HG02973 (cell line): ENCODE results near the gene EPHB2.
"Not testable (repeated sequence)": the region's sequence is repeated elsewhere in the genome, so short reads cannot be mapped to it uniquely, and the experiment has no call there.

ENCODE experiments used
- ATAC-seq: cut with Tn5 transposase; IDR thresholded peaks from one replicate; pipeline ENCODE4 v1.9.1; 2021; ENCODE audit warnings: moderate library complexity; ENCODE audit not compliant: unreplicated experiment

The EPHB2 gene

DNA sequence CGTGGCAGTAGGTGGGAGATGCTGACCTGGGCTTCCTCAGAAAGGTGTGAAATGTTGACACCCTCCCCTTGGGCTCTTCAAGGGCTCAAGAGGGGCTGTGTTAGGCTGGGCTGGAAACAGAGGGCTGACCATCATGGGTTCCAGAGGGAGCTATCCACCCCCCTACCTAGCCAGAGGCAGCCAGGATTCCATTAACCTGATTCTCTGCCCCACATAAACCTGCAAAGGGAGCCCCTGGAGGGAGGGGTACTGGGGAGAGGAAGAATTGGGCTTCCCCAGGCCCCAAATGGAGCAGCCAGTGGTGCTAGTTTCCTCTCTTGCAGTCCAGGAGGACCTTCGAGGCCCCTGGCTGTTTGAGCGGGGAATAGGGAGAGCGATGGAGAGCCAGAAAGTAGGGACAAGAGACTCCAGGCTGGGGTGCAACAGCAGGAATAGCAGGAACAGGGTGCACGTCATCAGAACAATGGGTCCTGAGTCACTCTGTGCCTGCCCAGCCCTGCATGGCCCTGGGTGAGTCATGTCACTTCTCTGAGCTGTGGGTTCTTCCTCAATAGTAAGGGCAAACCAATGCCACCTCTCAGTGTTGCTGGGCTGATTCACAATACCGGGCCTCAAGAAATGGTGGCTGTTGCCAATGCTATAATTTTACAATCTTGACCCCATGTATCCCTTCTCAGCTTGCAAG lies 121.2 kb downstream of the EPHB2 start:
- no peak for ATAC-seq

DNA sequence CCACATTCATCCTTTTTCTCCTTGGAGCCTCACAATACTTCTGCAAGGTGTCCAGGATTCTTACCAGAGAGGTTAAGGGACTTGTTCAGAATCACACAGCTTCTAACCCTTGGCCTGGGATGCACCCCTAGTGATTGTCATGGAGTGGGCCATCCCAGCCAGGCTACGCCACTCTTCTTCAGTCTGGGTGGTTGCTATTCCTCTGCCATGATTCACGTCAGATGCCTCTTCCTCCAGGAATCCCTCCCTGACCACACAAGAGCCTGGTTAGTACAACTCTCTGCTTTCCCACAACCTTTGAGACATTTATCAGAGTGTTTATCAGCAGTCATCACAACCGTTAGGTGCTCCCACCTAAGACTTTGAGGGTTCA lies 121.8 kb downstream of the EPHB2 start:
- ATAC-seq, result no peak

DNA sequence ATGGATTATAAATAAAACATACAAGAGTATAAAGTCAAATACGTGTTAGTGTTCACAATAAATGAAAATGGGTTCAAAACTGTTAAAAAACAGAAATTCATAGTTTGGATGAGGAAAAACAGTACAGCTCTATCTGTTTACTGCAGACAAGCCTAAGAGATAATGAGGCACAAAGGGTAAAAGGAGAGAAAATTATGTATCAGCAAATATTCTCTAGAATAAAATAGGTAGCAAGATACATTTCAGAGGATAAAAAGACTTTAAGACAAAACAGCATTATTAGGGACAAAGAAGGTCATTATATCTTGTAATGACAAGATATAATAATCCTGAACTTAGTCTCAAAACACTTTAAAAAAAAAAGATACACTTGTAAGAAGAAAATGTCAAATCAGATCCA lies 123.1 kb downstream of the EPHB2 start:
- ATAC-seq, result no peak

DNA sequence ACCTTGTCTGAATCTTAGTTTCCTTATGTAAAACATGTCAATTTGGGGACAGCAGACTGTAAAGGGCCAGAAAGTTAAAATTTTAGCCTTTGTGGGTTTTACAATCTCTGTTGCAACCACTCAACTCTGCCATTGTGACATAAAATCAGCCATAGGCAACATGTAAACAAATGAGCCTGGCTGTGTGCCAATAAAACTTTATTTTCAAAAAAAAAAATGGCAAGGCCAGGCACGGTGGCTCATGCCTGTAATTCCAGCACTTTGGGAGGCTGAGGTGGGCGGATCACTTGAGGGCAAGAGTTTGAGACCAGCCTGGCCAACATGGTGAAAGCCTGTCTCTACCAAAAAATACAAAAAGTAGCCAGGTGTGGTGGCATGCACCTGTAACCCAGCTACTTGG lies 123.8 kb downstream of the EPHB2 start:
- not testable (repeated sequence) for ATAC-seq

DNA sequence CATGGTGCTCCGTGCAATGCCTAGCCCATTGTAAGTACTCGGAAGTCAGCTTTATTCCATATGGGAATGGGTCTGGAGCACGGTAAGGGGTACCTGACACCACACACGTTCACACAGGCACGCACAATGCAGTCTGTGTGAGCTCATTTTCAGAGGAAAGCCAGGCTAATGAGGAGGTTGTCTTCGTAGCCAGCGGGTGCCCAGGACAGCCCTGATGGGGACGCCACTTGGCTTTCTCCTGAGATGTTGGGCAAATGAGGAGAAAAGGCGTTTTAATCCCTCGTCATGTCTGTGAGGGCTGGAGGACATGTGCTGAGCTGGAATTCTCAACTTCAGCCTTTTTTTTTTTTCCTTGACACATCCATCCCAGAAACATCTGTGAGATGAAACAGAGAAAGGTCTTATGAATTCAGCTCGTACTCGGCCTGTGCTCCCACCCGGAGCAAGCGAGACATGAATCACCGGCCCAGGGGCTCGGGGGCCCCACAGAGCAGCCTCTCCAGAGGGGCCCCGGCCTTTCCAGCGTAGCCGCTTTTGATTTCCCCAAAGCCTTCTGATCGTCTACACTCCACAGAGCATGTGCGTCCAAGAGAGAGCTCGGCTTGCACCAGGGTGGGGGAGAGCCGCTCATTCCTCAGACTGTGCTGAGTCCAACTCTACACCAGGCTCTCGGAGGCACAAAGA lies 125.1 kb downstream of the EPHB2 start:
- ATAC-seq, result no peak

DNA sequence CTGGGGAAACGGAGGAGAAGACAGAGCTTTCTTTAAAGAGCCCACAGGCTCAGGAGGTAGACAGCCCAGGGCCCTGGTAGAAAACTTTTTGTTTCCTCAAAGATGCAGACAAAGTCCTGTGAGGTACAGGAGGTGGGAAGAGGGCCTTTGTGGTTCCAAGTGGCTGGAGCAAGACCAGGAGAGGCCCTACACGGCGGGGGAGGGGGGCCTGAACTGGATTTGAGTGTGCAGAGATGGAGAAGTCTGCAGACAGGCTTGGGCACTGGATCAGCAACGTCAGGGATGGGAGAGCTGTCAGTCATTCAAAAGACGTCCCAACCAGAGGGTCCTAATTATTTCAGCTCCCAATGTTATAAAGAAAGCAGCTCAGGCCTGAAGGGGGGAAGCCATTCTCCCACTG lies 126.2 kb downstream of the EPHB2 start:
- no peak for ATAC-seq

DNA sequence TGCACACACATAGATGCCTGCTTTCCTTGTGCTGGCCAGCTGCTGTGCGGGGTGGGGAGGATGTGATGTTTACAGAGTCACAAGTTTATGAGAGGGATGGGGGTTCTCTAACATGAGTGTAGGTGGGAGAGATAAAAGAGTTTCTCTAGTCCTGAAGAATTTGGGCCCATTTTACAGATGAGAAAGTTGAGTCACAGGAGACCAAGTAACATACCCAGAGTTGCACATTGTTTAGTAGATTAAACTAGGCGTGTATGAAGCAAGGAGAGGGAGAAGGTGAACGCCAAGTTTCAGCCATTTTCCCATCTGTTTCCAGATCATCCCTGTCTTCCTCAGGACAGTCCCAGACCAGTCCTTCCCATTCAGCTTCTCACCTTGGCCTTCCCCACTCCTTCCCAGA lies 126.7 kb downstream of the EPHB2 start:
- ATAC-seq, result no peak

DNA sequence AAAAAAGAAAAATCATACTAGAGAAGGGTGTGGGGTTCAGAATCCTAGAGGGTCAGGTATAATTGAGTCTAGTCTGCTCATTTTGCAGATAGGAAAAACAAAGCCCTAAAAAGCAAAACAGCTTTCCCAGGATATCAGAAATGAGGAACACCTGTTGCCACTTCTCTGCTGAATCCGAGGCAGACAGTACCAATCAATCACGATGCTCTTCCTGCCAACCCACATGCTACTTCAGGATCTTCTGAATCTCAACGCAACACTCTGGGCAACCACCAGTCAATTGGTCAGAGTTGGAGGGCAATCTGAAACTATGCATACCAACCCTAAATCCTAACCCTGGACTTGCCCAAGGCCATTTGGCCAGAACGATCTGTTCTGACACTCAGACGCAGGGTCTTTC lies 128.3 kb downstream of the EPHB2 start:
- no peak for ATAC-seq

DNA sequence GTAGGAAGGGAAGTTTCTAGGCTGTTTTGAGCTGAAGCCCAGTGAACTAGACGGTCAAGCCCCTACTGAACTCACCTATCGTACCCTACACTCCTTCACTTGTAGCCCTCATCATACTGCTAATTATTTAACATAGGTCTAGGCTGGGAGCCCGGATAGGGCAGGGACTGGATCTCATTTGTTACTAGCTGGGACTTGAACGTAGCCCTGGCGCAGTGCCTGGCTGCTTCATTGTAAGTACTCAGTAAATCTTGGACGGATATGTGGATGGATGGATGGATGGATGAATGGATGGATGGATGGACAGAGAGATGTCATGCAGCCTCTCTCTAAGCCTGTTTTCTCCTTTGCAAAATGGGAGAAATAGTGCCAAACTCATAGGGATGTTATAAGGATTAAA lies 129.2 kb downstream of the EPHB2 start:
- ATAC-seq, result no peak

DNA sequence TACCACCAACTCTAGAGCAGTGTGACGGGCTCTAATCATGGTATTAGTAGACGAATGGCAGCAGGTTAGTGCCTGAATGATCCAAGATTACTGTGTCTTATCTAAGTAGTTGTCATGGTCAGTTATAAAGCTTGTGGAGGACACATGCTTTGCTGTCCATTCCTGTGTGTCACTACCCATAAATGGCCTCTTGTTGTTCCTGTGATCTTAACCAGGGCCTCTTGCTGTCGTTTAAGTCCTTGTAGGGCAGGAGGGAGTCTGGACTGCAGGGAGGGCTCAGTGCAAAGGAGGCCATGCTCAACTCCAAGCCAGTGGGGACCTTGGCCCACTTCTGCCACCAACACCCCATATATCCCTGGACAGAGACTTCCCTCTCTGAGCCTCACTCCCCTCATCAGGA lies 130.5 kb downstream of the EPHB2 start:
- no peak for ATAC-seq

DNA sequence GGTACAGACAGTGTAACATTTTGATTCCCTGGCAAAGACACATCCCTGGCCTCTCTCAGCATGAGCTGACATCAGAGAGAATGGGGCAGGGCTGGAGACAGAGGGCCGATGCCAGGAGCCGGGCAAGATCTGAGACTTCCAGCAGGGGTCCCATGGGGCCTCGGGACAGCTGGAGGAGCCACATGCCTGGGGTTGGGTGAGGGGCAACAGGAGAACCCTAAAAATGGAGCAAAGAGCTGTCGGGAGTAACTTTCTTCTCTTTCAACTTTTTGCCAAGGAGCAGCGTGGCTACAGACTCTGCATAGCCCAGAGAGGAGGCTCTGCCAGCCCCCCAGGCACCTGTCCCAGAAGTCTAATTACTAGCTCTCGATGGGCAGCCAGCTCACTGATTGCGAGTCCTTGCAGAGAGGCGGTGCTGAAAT lies 131.2 kb downstream of the EPHB2 start:
- ATAC-seq, result no peak

DNA sequence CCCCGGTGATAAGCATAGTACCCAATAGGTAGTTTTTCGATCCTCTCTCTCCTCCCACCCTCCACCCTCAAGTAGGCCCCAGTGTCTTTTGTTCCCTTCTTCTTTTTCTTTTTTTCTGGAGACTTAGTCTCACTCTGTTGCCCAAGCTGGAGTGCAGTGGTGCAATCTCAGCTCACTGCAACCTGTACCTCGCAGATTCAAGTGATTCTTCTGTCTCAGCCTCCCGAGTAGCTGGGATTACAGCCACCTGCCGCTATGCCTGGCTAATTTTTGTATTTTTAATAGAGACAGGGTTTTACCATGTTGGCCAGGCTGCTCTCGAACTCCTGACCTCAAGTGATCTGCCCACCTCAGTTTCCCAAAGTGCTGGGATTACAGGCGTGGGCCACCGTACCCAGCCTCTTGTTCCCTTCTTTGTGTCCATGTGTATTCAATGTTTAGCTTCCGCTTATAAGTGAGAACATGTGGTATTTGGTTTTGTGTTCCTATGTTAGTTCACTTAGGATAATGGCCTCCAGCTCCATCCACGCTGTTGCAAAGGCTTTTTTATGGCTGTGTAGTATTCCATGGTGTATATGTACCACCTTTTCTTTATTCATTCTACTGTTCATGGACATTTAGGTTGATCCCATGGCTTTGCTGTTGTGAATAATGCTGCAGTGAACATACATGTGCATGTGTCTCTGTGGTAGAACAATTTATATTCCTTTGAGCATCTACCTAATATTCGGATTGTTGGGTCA lies 133.0 kb downstream of the EPHB2 start:
- ATAC-seq, result not testable (repeated sequence)

DNA sequence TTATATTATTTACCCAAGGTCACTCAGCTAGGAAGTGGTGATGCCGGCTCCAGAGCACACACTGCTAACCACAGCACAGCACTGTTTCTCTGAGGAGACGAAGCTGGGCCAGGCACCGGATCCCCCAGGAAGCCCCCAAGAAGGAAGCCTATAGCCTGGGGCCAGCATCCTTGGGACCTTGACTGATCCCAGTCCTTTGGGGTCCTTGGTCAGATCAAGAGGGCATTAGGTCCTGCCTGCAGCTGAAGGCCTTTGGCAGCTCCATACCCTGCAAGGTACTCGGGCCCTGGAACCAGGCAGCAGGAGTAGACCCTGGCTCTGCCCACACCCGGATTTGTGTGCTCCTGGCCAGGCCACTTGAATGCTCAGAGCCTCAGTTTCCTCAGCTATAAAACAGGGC lies 134.0 kb downstream of the EPHB2 start:
- no peak for ATAC-seq

DNA sequence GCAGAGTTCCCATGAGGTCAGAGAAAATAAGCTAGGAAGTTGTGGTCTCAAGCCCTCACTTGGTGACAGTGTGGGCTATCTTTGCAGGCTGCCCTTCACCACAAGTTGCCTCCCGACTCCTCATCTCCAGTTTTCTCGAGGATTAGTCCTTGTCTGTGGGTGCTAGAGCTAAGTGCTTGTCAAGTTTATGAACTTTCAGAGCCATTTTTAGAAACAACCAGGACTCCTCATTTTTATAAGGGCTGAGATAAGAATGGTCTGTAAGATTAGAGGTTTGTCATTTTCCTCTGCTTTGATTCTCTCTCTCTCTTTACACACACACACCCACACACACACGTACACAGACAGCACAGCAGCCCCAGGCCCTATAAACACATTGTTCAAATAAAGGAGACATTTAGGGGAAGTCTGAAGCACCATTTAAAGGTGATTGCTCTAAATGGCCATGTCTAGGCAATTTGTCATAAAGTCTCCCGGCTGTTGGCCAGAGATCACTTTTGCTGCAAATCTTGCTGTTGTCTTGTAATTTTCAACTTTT lies 134.8 kb downstream of the EPHB2 start:
- no peak for ATAC-seq

DNA sequence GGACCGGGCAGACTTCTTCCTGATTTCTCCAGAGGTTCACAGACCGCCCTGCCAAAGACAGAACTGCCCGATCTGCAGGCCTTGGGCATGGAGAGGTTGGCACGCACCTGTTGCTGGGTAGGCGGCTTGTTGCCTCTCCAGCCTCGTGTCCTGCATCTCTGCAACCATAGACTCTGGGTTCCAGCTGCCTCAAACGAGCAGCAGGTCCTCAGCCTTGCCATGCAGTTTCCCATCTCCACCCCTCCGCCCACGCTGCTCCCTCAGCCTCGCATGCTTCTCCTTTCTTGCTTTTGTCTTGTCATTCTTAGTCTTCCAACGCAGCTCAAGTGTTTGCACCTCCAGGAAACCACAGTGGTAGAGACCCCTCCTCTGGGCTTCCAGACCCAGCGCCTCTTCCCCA lies 135.8 kb downstream of the EPHB2 start:
- no peak for ATAC-seq

DNA sequence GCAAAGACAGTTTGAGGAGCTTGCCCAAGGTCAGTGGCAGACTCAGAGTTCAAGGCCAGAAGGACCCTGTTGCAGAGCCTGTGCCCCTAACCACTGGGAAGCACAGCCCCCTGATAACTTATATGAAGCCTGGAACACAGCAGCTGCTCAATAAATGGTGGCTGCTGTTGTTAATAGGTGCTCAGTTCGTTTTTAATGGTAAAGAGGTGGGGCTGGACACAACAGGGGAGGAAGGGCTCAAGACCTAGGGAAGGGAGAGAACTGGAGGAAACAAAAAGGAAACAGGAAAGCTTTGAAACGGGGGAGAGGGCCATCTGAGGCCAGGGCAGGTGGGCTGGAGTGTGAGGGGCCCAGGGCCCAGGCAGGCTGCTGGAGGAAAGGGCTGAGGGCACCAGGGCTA lies 136.6 kb downstream of the EPHB2 start:
- no peak for ATAC-seq

DNA sequence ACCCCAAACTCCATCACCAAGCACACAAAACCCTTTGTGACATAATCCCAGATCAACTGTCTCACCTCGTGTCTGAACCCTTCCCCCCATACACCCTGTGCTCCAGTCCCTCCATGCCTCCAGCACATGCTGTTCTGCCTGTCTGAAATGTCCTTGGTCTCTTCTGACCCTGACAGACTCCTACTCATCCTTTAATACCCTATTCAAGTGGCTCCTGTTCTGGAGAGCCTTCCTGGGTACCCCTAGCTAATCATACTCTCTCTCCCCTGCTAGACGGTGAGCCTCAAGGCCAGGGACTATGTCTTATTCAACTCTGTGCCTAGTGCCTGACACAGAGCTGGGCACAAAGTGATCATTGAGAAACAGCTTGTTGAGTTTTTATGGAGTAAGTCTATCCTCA lies 137.1 kb downstream of the EPHB2 start:
- ATAC-seq, result no peak

DNA sequence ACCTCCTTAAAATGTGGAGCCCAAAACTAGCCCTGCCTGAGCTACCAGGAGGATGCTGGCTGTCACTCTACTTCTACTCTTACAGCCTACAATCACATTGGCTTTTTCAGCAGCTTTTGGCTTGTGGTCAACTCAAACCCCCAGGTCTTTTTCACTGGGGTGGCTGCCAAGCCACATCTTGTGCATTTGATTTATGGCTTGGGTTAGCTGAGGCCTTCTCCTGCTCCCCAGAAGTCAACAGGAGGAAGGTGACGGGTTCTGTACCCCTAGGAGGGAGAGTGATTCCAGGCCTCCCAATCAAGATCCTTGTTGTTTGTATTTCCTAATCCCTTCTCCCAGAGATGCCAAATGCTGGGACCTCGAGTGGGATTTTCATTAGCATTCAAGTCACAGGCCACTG lies 137.8 kb downstream of the EPHB2 start:
- ATAC-seq, result no peak

DNA sequence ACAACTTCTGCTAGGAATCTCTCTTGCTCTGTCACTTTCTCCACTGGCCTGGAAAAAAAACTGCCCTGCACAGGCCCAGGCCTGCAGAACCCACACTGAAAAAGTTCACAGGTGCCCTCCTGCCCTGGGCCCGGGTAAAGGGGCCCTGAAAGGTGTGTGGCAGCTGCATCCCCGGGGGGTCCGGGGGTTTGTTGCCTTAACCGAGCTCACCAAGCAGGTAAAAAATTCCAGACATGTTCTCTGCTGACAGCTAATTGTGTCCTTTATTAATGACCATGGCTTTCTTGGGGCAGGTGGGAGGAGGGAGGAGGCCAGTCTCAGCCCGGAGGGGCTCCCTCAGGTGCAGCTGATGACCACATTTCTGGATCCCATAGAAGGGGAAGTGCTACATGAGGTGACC lies 139.1 kb downstream of the EPHB2 start:
- ATAC-seq, result no peak

DNA sequence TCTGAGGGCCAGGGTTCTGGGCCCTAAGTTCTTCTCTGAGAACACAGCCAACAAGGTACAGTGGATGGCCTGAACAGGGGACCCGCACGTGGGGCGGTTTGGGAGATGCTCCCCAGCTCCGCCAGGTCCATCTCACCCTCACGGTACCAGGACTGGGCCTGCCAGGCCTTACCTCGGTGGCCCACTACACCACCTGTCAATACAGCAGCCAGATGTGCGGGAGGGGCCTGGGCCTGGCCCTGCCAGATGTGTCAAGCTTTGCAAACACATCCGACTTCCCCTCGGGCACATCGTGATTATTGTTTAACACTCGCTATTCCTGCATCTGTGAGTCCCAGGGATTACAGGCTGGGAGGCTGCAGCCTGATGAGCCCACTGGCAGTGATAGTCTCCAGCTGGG lies 139.6 kb downstream of the EPHB2 start:
- ATAC-seq, result no peak

DNA sequence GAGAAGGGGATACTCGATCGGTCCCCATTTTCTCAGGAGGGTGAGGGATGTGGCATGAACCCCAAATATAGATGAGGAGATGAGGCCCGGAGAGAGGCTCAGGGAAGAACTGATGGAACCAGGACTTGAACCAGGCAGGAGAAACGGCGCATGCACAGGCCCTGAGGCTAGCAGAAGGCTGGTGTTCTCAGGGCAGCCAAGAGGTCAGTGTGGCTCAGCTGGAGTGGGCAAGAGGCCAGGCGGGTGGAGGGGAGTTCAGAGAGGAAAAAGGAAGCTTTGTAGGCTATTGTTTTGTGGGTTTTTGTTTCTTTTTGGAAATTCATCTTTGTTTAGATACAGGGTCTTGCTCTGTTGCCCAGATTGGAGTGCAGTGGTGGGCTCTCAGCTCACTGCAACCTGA lies 140.0 kb downstream of the EPHB2 start:
- no peak for ATAC-seq

DNA sequence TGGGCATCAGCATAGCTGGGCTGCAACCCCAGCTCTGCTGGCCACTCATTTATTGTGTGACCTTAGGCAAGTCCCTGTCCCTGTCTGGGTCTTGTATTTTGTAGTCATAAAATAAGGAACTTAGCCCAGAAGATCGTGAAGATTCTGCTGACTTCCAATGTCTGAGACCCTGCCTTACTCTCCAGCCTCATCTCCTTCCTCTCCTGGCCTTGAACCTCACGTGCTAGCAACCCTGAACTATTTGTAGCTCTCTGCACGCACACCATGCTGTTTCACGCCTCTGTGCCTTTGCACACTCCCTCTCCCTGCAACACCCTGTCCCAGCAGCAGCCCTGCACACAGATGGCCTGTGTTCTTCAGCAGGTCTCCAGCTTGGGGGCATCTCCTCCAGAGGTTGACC lies 140.9 kb downstream of the EPHB2 start:
- ATAC-seq, result no peak
